Measurements from ENCODE around the gene SLC18B1.
"Not testable (repeated sequence)": the region's sequence is repeated elsewhere in the genome, so short reads cannot be mapped to it uniquely, and the experiment has no call there.

Gene SLC18B1

GRCh38 chr6:132798869-132799538 is 567 bp upstream of the SLC18B1 start:
- DNase-seq, result peak; percentile 79

- no peak for DNase-seq
Observed at GRCh38 chr6:132795461-132795860, 3.0 kb downstream of the SLC18B1 start.

GRCh38 chr6:132792510-132792909 is 5.9 kb downstream of the SLC18B1 start:
- no peak for DNase-seq

GRCh38 chr6:132790450-132790849 is 8.0 kb downstream of the SLC18B1 start:
- DNase-seq, result no peak

- no peak for DNase-seq
Observed at GRCh38 chr6:132789396-132789776, 9.1 kb downstream of the SLC18B1 start.

GRCh38 chr6:132788658-132789395 is 9.6 kb downstream of the SLC18B1 start:
- DNase-seq, result no peak

- DNase-seq, result no peak
Observed at GRCh38 chr6:132785936-132786335, 12.5 kb downstream of the SLC18B1 start.

GRCh38 chr6:132780770-132781371 is 17.6 kb downstream of the SLC18B1 start:
- DNase-seq, result peak; percentile 4

- DNase-seq, result not testable (repeated sequence)
Observed at GRCh38 chr6:132777881-132778280, 20.6 kb downstream of the SLC18B1 start.

GRCh38 chr6:132768051-132768517 is 30.4 kb downstream of the SLC18B1 start:
- peak; percentile 18 for DNase-seq

- no peak for DNase-seq
Observed at GRCh38 chr6:132765560-132765959, 32.9 kb downstream of the SLC18B1 start.

- DNase-seq, result no peak
Observed at GRCh38 chr6:132764370-132764769, 34.1 kb downstream of the SLC18B1 start.

GRCh38 chr6:132763269-132763668 is 35.2 kb downstream of the SLC18B1 start:
- DNase-seq, result peak; percentile 56

- no peak for DNase-seq
Observed at GRCh38 chr6:132760256-132760655, 38.2 kb downstream of the SLC18B1 start.

GRCh38 chr6:132758689-132759088 is 39.7 kb downstream of the SLC18B1 start:
- no peak for DNase-seq

GRCh38 chr6:132752255-132752654 is 46.2 kb downstream of the SLC18B1 start:
- DNase-seq, result no peak

GRCh38 chr6:132751828-132752227 is 46.6 kb downstream of the SLC18B1 start:
- DNase-seq, result no peak

- peak; percentile 16 for DNase-seq
Observed at GRCh38 chr6:132751306-132751705, 47.1 kb downstream of the SLC18B1 start.

- DNase-seq, result no peak
Observed at GRCh38 chr6:132750455-132751248, 47.8 kb downstream of the SLC18B1 start.

GRCh38 chr6:132749111-132749510 is 49.3 kb downstream of the SLC18B1 start:
- DNase-seq, result no peak

- DNase-seq, result no peak
Observed at GRCh38 chr6:132748446-132748845, 50.0 kb downstream of the SLC18B1 start.

- no peak for DNase-seq
Observed at GRCh38 chr6:132746048-132746447, 52.4 kb downstream of the SLC18B1 start.

- DNase-seq, result no peak
Observed at GRCh38 chr6:132742495-132742894, 55.9 kb downstream of the SLC18B1 start.
